CD4-positive, alpha-beta memory T cell (primary cell): ENCODE data around the gene NFATC2IP. TPM values are rescaled to one million over a fixed set of nuclear protein-coding genes. Genes with fewer than 3 reads are reported as not detected.

Source experiments
- CTCF ChIA-PET: fragments of 350-600 bp; sonication (Branson Sonifier 250); formaldehyde crosslinking; loops from one replicate; lab custom pipeline; 2021; ENCODE audit warnings: inconsistent platforms; ENCODE audit not compliant: partially characterized antibody; lab: Charles Lee
- POLR2A ChIA-PET: fragments of 350-600 bp; sonication (Branson Sonifier 250); formaldehyde crosslinking; loops from one replicate; lab custom pipeline; 2021; ENCODE audit not compliant: partially characterized antibody; lab: Charles Lee
- DNase-seq, 5 donors: peaks; one replicate each; pipeline versions ENCODE4 v3.0.0 to v3.0.0-alpha.2; 2020 to 2022; ENCODE audit warnings: mixed read lengths in 1 of 5
- H3K27ac ChIP-seq: one replicate; pipeline ENCODE4 v1.7.0; 2013; ENCODE audit warnings: low read depth, low read length
- H3K27me3 ChIP-seq: 2 replicates; pipeline ENCODE4 v1.7.0; 2013; ENCODE audit warnings: mild to moderate bottlenecking, low read length, moderate library complexity; ENCODE audit not compliant: insufficient read depth
- H3K36me3 ChIP-seq: 2 replicates; pipeline ENCODE4 v1.7.0; 2013; ENCODE audit warnings: mild to moderate bottlenecking, low read length, moderate library complexity; ENCODE audit not compliant: insufficient read depth
- H3K4me1 ChIP-seq: 2 replicates; pipeline ENCODE4 v1.7.0; 2013; ENCODE audit warnings: mild to moderate bottlenecking, low read length, moderate library complexity; ENCODE audit not compliant: insufficient read depth
- H3K4me3 ChIP-seq, 2 donors: one replicate each; pipeline ENCODE4 v1.7.0; 2013; ENCODE audit warnings: low read length in 2 of 2, mild to moderate bottlenecking in 1 of 2
- H3K9me3 ChIP-seq, 2 donors: one replicate each; pipeline ENCODE4 v1.7.0; 2013; ENCODE audit warnings: low read length in 2 of 2, control low read depth in 1 of 2; ENCODE audit not compliant: control insufficient read depth in 1 of 2
- H3K27ac Mint-ChIP-seq, 7 donors: one replicate each; pipeline ENCODE4 v1.8.0; 2020 to 2021; ENCODE audit warnings: mixed read lengths in 7 of 7, mild to moderate bottlenecking in 6 of 7, inconsistent platforms in 3 of 7, moderate library complexity in 3 of 7
- H3K27me3 Mint-ChIP-seq, 2 donors: one replicate each; pipeline ENCODE4 v1.8.0; 2020 to 2021; ENCODE audit warnings: mixed read lengths in 2 of 2
- H3K36me3 Mint-ChIP-seq, 2 donors: one replicate each; pipeline ENCODE4 v1.8.0; 2020 to 2021; ENCODE audit warnings: mixed read lengths in 2 of 2, inconsistent platforms in 1 of 2, mild to moderate bottlenecking in 1 of 2
- H3K4me1 Mint-ChIP-seq, 4 donors: one replicate each; pipeline ENCODE4 v1.8.0; 2020 to 2021; ENCODE audit warnings: mixed read lengths in 4 of 4, mild to moderate bottlenecking in 1 of 4
- H3K4me3 Mint-ChIP-seq, 8 donors: one replicate each; pipeline ENCODE4 v1.8.0; 2020 to 2021; ENCODE audit warnings: mixed read lengths in 8 of 8, mild to moderate bottlenecking in 7 of 8, moderate library complexity in 6 of 8, inconsistent platforms in 3 of 8
- H3K9me3 Mint-ChIP-seq, 8 donors: one replicate each; pipeline ENCODE4 v1.8.0; 2020 to 2021; ENCODE audit warnings: mixed read lengths in 8 of 8, mild to moderate bottlenecking in 5 of 8, inconsistent platforms in 3 of 8, moderate library complexity in 1 of 8
- intact Hi-C: fragments of 100-400 bp; cut with micrococcal nuclease; formaldehyde crosslinking; loops from one replicate; pipeline ENCODE4 v1.15.1; 2023
- polyA plus RNA-seq, 2 donors: library from polyadenylated mRNA; unstranded; fragments of 300-500 nt; fragmentation: Illumina TruSeq; gene quantifications; one replicate each; pipeline ENCODE4 v1.2.3, GENCODE V29; 2021
- total RNA-seq, 2 experiments: library from RNA; stranded (reverse); gene quantifications; one replicate each; pipeline ENCODE4 v1.2.3, GENCODE V29; 2021

Gene NFATC2IP
- total and polyA plus RNA-seq, 4 experiments from 2014 or later: 29.3 to 115 (median 67.4) TPM

- no peaks in the 10 kb centered on the region for H3K9me3 ChIP-seq
- ChIA-PET CTCF (interaction anchor here (1.0 to 1.3 kb wide), 3 partner anchors 17 to 56 kb away, joined by 3 to 4 read pairs (median 3); no protein-coding TSS in a partner anchor), POLR2A (no interaction called here)
- H3K27ac ChIP-seq: no peak overlapping the region
- H3K27me3 ChIP-seq: no peaks in the 10 kb centered on the region
- H3K4me1 ChIP-seq: no peaks in the 10 kb centered on the region
- H3K4me1 Mint-ChIP-seq: peaks cover 0 to 5% (median 2%) of the 10 kb centered on the region in 4 donors
- intact Hi-C loops: no loop called here
- no peaks in the 10 kb centered on the region for H3K27me3 Mint-ChIP-seq
- H3K36me3 ChIP-seq: peaks cover 10% of the 10 kb centered on the region
- peaks cover 28 to 36% of the 10 kb centered on the region in 2 donors for H3K36me3 Mint-ChIP-seq
- no peak for DNase-seq
- no peak overlapping the region for H3K4me3 Mint-ChIP-seq
- no peak overlapping the region for H3K27ac Mint-ChIP-seq
- no peaks in the 10 kb centered on the region for H3K9me3 Mint-ChIP-seq
- H3K4me3 ChIP-seq: no peak overlapping the region
Observed at GRCh38 chr16:28918698-28919097, 32.0 kb upstream of the NFATC2IP start.

- POLR2A ChIA-PET: interaction anchor here (0.9 to 3.4 kb wide), 2 partner anchors 28 to 60 kb away, joined by 3 to 19 read pairs; partner anchors contain the start of genes NFATC2IP and SH2B1
- no peaks in the 10 kb centered on the region for H3K9me3 ChIP-seq
- H3K27ac ChIP-seq: no peak overlapping the region
- Mint-ChIP-seq H3K27ac (peak overlapping the region in 6 of 7 donors; percentile 63 to 98 (median 84)), H3K27me3 (no peaks in the 10 kb centered on the region), H3K4me3 (peak overlapping the region; percentile 64 to 96 (median 71)), H3K9me3 (peaks cover 0 to 2% (median 0%) of the 10 kb centered on the region in 8 donors), H3K4me1 (peaks cover 9 to 27% (median 15%) of the 10 kb centered on the region in 4 donors), H3K36me3 (peaks cover 13 to 30% of the 10 kb centered on the region in 2 donors)
- peaks cover 12% of the 10 kb centered on the region for H3K4me1 ChIP-seq
- CTCF ChIA-PET: interaction anchor here (1.4 to 3.8 kb wide), 3 partner anchors 13 to 51 kb away, joined by 3 to 20 read pairs (median 6); no protein-coding TSS in a partner anchor
- H3K27me3 ChIP-seq: no peaks in the 10 kb centered on the region
- peaks cover 6% of the 10 kb centered on the region for H3K36me3 ChIP-seq
- intact Hi-C loops: no loop called here
- no peak overlapping the region for H3K4me3 ChIP-seq
- no peak for DNase-seq
Observed at GRCh38 chr16:28923231-28923587, 27.5 kb upstream of the NFATC2IP start.

GRCh38 chr16:28923652-28924398 is 26.9 kb upstream of the NFATC2IP start:
- Mint-ChIP-seq H3K36me3 (peaks cover 12 to 27% of the 10 kb centered on the region in 2 donors), H3K4me3 (peak overlapping the region; percentile 73 to 96 (median 92)), H3K27me3 (no peaks in the 10 kb centered on the region), H3K27ac (peak overlapping the region; percentile 63 to 99 (median 96)), H3K9me3 (peaks cover 0 to 2% (median 0%) of the 10 kb centered on the region in 8 donors), H3K4me1 (peaks cover 9 to 27% (median 15%) of the 10 kb centered on the region in 4 donors)
- no peaks in the 10 kb centered on the region for H3K9me3 ChIP-seq
- peaks cover 6% of the 10 kb centered on the region for H3K36me3 ChIP-seq
- ChIA-PET CTCF (interaction anchor here (1.0 to 3.8 kb wide), 4 partner anchors 13 to 61 kb away, joined by 3 to 20 read pairs (median 4); no protein-coding TSS in a partner anchor), POLR2A (interaction anchor here (0.9 to 3.4 kb wide), 9 partner anchors 13 to 101 kb away, joined by 3 to 28 read pairs (median 5); partner anchors contain the start of genes ATXN2L, NFATC2IP, SH2B1 and SPNS1)
- H3K4me3 ChIP-seq: no peak overlapping the region
- H3K27me3 ChIP-seq: no peaks in the 10 kb centered on the region
- H3K4me1 ChIP-seq: peaks cover 12% of the 10 kb centered on the region
- no peak for DNase-seq
- peak overlapping the region; percentile 93 for H3K27ac ChIP-seq
- intact Hi-C loops: loop anchor here (2.0 kb wide), 2 partner anchors 43 to 51 kb away; partner anchors contain the start of gene SPNS1

- peak overlapping the region; percentile 93 for H3K27ac ChIP-seq
- H3K4me1 ChIP-seq: peaks cover 12% of the 10 kb centered on the region
- H3K27ac Mint-ChIP-seq: peak overlapping the region; percentile 63 to 99 (median 98)
- no peaks in the 10 kb centered on the region for H3K9me3 ChIP-seq
- peak overlapping the region in 1 of 2 donors; percentile 95 for H3K4me3 ChIP-seq
- H3K36me3 Mint-ChIP-seq: peaks cover 7 to 22% of the 10 kb centered on the region in 2 donors
- peaks cover 9 to 27% (median 15%) of the 10 kb centered on the region in 4 donors for H3K4me1 Mint-ChIP-seq
- H3K36me3 ChIP-seq: peaks cover 5% of the 10 kb centered on the region
- H3K9me3 Mint-ChIP-seq: peaks cover 0 to 2% (median 0%) of the 10 kb centered on the region in 8 donors
- no peak for DNase-seq
- ChIA-PET CTCF (interaction anchor here (1.0 to 3.8 kb wide), 4 partner anchors 12 to 62 kb away, joined by 3 to 20 read pairs (median 4); no protein-coding TSS in a partner anchor), POLR2A (interaction anchor here (0.6 to 3.4 kb wide), 13 partner anchors 12 to 102 kb away, joined by 3 to 28 read pairs (median 5); partner anchors contain the start of genes ATXN2L, LAT, NFATC2IP and SH2B1)
- intact Hi-C loops: loop anchor here (2.0 kb wide), 2 partner anchors 44 to 50 kb away; partner anchors contain the start of gene SPNS1
- H3K27me3 ChIP-seq: no peaks in the 10 kb centered on the region
- peak overlapping the region; percentile 90 to 96 (median 93) for H3K4me3 Mint-ChIP-seq
- no peaks in the 10 kb centered on the region for H3K27me3 Mint-ChIP-seq
Observed at GRCh38 chr16:28924399-28924761, 26.4 kb upstream of the NFATC2IP start.

GRCh38 chr16:28924762-28925385 is 25.9 kb upstream of the NFATC2IP start, which contains the start of gene RABEP2:
TSS of gene RABEP2 (minus strand) at chr16:28925238. CDS start at chr16:28925163, 75 bp downstream.
- Mint-ChIP-seq H3K9me3 (peaks cover 0 to 2% (median 0%) of the 10 kb centered on the region in 8 donors), H3K36me3 (peaks cover 5 to 17% of the 10 kb centered on the region in 2 donors), H3K4me1 (peaks cover 9 to 27% (median 15%) of the 10 kb centered on the region in 4 donors), H3K27me3 (no peaks in the 10 kb centered on the region), H3K27ac (peak within 1 kb of the TSS; percentile 96 to 100 (median 99)), H3K4me3 (peak within 1 kb of the TSS; percentile 91 to 96 (median 94))
- intact Hi-C loops: loop anchor here (1.0 to 2.0 kb wide), 5 partner anchors 25 to 103 kb away; partner anchors contain the start of genes ATXN2L, NFATC2IP, SPNS1 and TUFM
- peaks cover under 1% of the 10 kb centered on the region for H3K36me3 ChIP-seq
- no peaks in the 10 kb centered on the region for H3K27me3 ChIP-seq
- peaks cover 12% of the 10 kb centered on the region for H3K4me1 ChIP-seq
- H3K9me3 ChIP-seq: no peaks in the 10 kb centered on the region
- peak; percentile 92 to 99 (median 94) for DNase-seq
- POLR2A ChIA-PET: interaction anchor here (0.6 to 3.4 kb wide), 16 partner anchors 12 to 102 kb away, joined by 3 to 28 read pairs (median 6); partner anchors contain the start of genes ATXN2L, LAT, NFATC2IP and SH2B1
- peak within 1 kb of the TSS; percentile 66 to 95 for H3K4me3 ChIP-seq
- H3K27ac ChIP-seq: peak within 1 kb of the TSS; percentile 93
- CTCF ChIA-PET: interaction anchor here (3.8 kb wide), 1 partner anchor 20 kb away, joined by 20 read pairs; no protein-coding TSS in a partner anchor

GRCh38 chr16:28925386-28926228 is 25.1 kb upstream of the NFATC2IP start:
- peaks cover 5 to 17% of the 10 kb centered on the region in 2 donors for H3K36me3 Mint-ChIP-seq
- peak overlapping the region; percentile 66 to 95 for H3K4me3 ChIP-seq
- H3K9me3 Mint-ChIP-seq: peaks cover 0 to 2% (median 0%) of the 10 kb centered on the region in 8 donors
- H3K27ac ChIP-seq: peak overlapping the region; percentile 93
- POLR2A ChIA-PET: interaction anchor here (1.0 to 3.4 kb wide), 15 partner anchors 11 to 103 kb away, joined by 3 to 28 read pairs (median 8); partner anchors contain the start of genes ATXN2L, LAT, NFATC2IP and SH2B1
- peak overlapping the region; percentile 91 to 96 (median 94) for H3K4me3 Mint-ChIP-seq
- no peaks in the 10 kb centered on the region for H3K36me3 ChIP-seq
- CTCF ChIA-PET: interaction anchor here (0.9 to 3.8 kb wide), 3 partner anchors 19 to 24 kb away, joined by 3 to 20 read pairs (median 19); no protein-coding TSS in a partner anchor
- peaks cover 10 to 31% (median 20%) of the 10 kb centered on the region in 4 donors for H3K4me1 Mint-ChIP-seq
- DNase-seq: peak; percentile 84 to 90 (median 86)
- no peaks in the 10 kb centered on the region for H3K27me3 ChIP-seq
- H3K9me3 ChIP-seq: no peaks in the 10 kb centered on the region
- peaks cover 16% of the 10 kb centered on the region for H3K4me1 ChIP-seq
- H3K27ac Mint-ChIP-seq: peak overlapping the region; percentile 96 to 100 (median 99)
- intact Hi-C loops: loop anchor here (1.0 to 2.0 kb wide), 5 partner anchors 25 to 103 kb away; partner anchors contain the start of genes ATXN2L, NFATC2IP, SPNS1 and TUFM
- H3K27me3 Mint-ChIP-seq: no peaks in the 10 kb centered on the region
